Hepatocyte (in vitro differentiated cells): ENCODE results near the gene ADCYAP1R1. TPM values are rescaled to one million over a fixed set of nuclear protein-coding genes. Genes with fewer than 3 reads are reported as not detected.

ENCODE experiments used
- DNase-seq: peaks from one replicate; pipeline ENCODE4 v3.0.0-alpha.2; 2016; ENCODE audit warnings: low spot score
- H2AFZ ChIP-seq: fragments of 200-600 bp; sonication (generic); 2 replicates; pipeline ENCODE4 v1.6.0; 2016; ENCODE audit warnings: antibody characterized with exemption, mild to moderate bottlenecking
- H3K27ac ChIP-seq: fragments of 200-600 bp; sonication (generic); 2 replicates; pipeline ENCODE4 v1.5.1; 2016; ENCODE audit warnings: mild to moderate bottlenecking
- H3K27me3 ChIP-seq: fragments of 200-600 bp; sonication (generic); 2 replicates; pipeline ENCODE4 v1.6.1; 2016
- H3K36me3 ChIP-seq: fragments of 200-600 bp; sonication (generic); replicated peaks from 2 replicates; pipeline ENCODE4 v1.5.1; 2016; ENCODE audit warnings: low read depth; ENCODE audit not compliant: insufficient read depth
- H3K4me1 ChIP-seq: fragments of 200-600 bp; sonication (generic); 2 replicates; pipeline ENCODE4 v1.5.1; 2016; ENCODE audit warnings: mild to moderate bottlenecking, moderate library complexity; ENCODE audit not compliant: insufficient read depth
- H3K4me2 ChIP-seq: fragments of 200-600 bp; sonication (generic); 2 replicates; pipeline ENCODE4 v1.6.0; 2016
- H3K4me3 ChIP-seq: fragments of 200-600 bp; sonication (generic); 2 replicates; pipeline ENCODE4 v1.5.1; 2016; ENCODE audit warnings: mild to moderate bottlenecking
- H3K79me2 ChIP-seq: fragments of 200-600 bp; sonication (generic); 2 replicates; pipeline ENCODE4 v1.6.0; 2017; ENCODE audit warnings: mild to moderate bottlenecking
- H3K9me2 ChIP-seq: fragments of 200-600 bp; sonication (generic); replicated peaks from 2 replicates; pipeline ENCODE4 v1.6.0; 2017; ENCODE audit warnings: mild to moderate bottlenecking; ENCODE audit not compliant: insufficient read depth
- H3K9me3 ChIP-seq: fragments of 200-600 bp; sonication (generic); 2 replicates; pipeline ENCODE4 v1.5.1; 2016; ENCODE audit warnings: low read depth, mild to moderate bottlenecking
- H4K20me1 ChIP-seq: fragments of 200-600 bp; sonication (generic); 2 replicates; pipeline ENCODE4 v1.6.0; 2016; ENCODE audit warnings: mild to moderate bottlenecking; ENCODE audit not compliant: insufficient read depth, poor library complexity, severe bottlenecking
- CTCF ChIP-seq: fragments of 200-600 bp; sonication (generic); IDR thresholded peaks from 2 replicates; pipeline ENCODE4 v1.5.1; 2016; ENCODE audit warnings: antibody characterized with exemption, mild to moderate bottlenecking; ENCODE audit not compliant: poor library complexity
- EZH2 ChIP-seq: fragments of 200-600 bp; sonication (generic); IDR thresholded peaks from 2 replicates; pipeline ENCODE4 v1.6.1; 2016; ENCODE audit warnings: antibody characterized with exemption, mild to moderate bottlenecking, borderline replicate concordance
- EZH2phosphoT487 ChIP-seq: fragments of 200-600 bp; sonication (generic); IDR thresholded peaks from one replicate; pipeline ENCODE4 v1.6.1; 2018; ENCODE audit warnings: antibody characterized with exemption, mild to moderate bottlenecking, low read depth, moderate library complexity; ENCODE audit not compliant: unreplicated experiment, severe bottlenecking
- WGBS: methylation state at CpG from one replicate; pipeline ENCODE4 v1.1.6; 2016; ENCODE audit warnings: low lambda C conversion rate; ENCODE audit errors: missing lambda C conversion rate; 5-methylcytosine and 5-hydroxymethylcytosine counted together
- polyA plus RNA-seq: library from polyadenylated mRNA; unstranded; fragments of >200 nt; fragmentation: Nextera tagmentation; extraction: Ambion mirVana; gene quantifications from 2 replicates; pipeline ENCODE4 v1.2.1, GENCODE V29; 2016
- total RNA-seq: library from RNA; depleted of rRNA; stranded (reverse); fragments of >200 nt; gene quantifications from 2 replicates; pipeline ENCODE4 v1.2.3, GENCODE V29; 2014

The ADCYAP1R1 gene
- total and polyA plus RNA-seq, 2 experiments from 2014 or later = 0.10 TPM; not detected in 1

DNA sequence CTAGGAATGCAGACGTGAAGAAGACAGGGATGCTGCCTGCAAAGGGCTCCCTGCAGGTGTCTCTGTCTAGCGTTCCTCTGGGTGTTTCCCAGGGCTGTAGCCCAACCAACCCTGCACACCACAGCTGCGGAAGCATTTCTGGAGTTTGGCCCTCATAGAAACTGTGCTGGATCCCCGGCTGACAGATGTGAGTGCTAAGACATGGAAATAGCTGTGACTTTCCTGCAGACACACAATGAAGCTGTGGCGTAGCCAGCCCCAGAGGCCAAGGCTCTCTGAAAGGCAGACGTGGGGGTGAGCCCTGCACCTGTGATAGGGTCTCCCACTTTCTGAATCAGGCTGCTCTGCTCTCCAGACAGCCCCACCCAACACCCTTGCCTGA is 44.8 kb downstream of the ADCYAP1R1 start:
- no peak for DNase-seq
- no peak overlapping the region for H3K4me3 ChIP-seq
- WGBS = 76% methylated on average over 6 of the region's 6 CpGs

DNA sequence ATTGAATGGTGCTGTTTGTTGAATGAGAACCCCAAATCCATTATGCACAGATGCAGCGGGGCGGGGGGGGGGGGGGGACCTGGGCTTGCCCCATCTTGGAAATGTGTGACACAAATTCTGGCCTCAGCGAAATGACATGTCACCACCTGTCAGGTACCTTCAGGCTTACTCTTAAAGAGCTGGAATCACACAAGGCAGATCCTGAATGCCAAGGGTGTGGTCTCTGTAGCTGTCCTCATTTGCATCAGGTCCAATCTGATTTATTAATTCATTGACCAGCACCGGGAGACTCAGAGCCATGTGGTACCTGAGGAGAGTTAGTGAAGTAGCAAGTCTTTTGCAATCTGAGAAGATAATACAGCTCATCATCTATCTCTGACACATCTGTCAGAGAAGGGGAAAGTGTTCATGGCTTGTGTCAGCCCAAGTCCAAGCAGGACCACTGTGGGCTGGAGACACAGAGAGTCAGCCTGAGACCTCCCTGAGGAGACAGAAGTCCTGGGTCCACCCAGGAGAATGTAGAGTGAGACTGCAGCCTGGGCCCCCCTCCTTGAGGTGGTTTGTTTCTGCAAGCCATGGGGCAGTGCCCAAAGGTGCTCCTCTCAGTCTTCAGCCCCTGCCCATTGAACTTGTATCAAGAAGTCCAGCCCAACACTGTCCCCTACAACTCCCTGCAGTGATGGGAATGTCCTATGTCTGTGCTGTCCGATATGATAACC is 46.7 kb downstream of the ADCYAP1R1 start:
- H3K79me2 ChIP-seq = no peaks in the 10 kb centered on the region
- H3K4me1 ChIP-seq = no peaks in the 10 kb centered on the region
- no peaks in the 10 kb centered on the region for H3K36me3 ChIP-seq
- H3K4me3 ChIP-seq = no peak overlapping the region
- H3K27me3 ChIP-seq = peaks cover under 1% of the 10 kb centered on the region
- no peaks in the 10 kb centered on the region for H4K20me1 ChIP-seq
- H3K4me2 ChIP-seq = no peak overlapping the region
- no peaks in the 10 kb centered on the region for H3K9me2 ChIP-seq
- DNase-seq = no peak
- no peak overlapping the region for H3K27ac ChIP-seq
- TF ChIP-seq EZH2phosphoT487 (no peak), EZH2 (no peak)
- 86% methylated on average over 3 of the region's 5 CpGs for WGBS
- no peak overlapping the region for H2AFZ ChIP-seq
- H3K9me3 ChIP-seq = no peaks in the 10 kb centered on the region

More for the DNA sequence above, 44.8 kb downstream of the ADCYAP1R1 start:
- H3K27ac ChIP-seq = no peak overlapping the region
- H3K36me3 ChIP-seq = no peaks in the 10 kb centered on the region
- H3K9me3 ChIP-seq = no peaks in the 10 kb centered on the region
- H4K20me1 ChIP-seq = no peaks in the 10 kb centered on the region
- H3K79me2 ChIP-seq = no peaks in the 10 kb centered on the region
- no peaks in the 10 kb centered on the region for H3K4me1 ChIP-seq
- H2AFZ ChIP-seq = no peak overlapping the region
- H3K9me2 ChIP-seq = no peaks in the 10 kb centered on the region
- no peak for TF ChIP-seq EZH2phosphoT487
- TF ChIP-seq CTCF = no peak
- TF ChIP-seq EZH2 = no peak
- H3K27me3 ChIP-seq = peaks cover 7% of the 10 kb centered on the region
- H3K4me2 ChIP-seq = no peak overlapping the region

DNA sequence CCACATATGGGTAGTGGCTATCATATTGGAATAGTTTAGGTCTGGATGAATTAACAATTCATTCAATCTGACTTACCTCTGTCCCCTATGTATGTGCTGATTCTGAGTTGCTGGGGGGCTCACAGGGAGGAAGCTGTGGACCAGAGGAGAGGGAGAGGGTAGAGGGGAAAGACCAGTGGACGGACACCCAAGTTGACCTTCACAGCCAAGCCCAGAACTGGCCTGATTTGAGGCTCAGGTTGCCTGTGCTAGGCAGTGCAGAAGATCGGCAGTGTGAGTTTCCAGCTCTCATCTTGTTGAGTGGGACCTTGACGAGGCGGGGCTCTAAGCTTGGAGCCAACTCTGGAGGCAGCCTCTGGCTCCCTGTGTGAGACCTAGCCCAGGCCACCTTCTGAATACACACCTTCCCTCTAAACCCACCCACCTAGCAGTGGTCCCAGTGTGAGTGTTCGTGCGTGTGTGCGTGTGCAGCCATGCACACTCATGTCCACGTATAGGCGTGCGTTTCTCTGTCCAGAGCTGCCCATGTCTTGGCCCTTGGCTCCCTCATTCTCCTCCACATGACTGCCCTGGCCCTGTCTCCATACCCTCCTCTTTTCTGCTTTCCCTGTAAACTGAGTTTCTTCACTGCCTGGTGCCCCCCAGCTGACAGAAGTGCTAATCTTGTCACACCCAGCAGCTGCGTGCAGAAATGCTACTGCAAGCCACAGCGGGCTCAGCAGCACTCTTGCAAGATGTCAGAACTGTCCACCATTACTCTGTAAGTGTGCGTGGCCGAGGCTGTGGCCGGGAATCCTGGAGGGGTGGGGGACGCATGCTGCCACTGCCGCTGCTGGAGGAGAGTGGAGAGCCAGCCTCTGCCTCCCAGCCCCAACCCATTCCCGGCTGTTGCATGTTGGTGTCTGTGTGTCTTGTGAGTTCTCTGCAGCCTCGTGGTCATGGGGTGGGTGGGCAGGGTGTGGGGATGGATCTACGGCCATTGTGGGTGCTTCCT is 47.6 kb downstream of the ADCYAP1R1 start:
- whole genome bisulfite sequencing = 90% methylated on average over 20 of the region's 20 CpGs
- no peak for TF ChIP-seq CTCF
- no peak for TF ChIP-seq EZH2phosphoT487
- TF ChIP-seq EZH2 = no peak
- H3K9me2 ChIP-seq = no peaks in the 10 kb centered on the region
- H3K36me3 ChIP-seq = no peaks in the 10 kb centered on the region
- no peak for DNase-seq
- H3K9me3 ChIP-seq = no peaks in the 10 kb centered on the region
- no peaks in the 10 kb centered on the region for H3K79me2 ChIP-seq
- H3K27ac ChIP-seq = no peak overlapping the region
- no peaks in the 10 kb centered on the region for H3K4me1 ChIP-seq
- no peak overlapping the region for H3K4me2 ChIP-seq
- H2AFZ ChIP-seq = no peak overlapping the region
- H4K20me1 ChIP-seq = no peaks in the 10 kb centered on the region
- H3K4me3 ChIP-seq = no peak overlapping the region
- peaks cover 5% of the 10 kb centered on the region for H3K27me3 ChIP-seq

GRCh38 chr7:31100445-31100844 is 48.3 kb downstream of the ADCYAP1R1 start:
- DNase-seq = no peak
- H2AFZ ChIP-seq = no peak overlapping the region
- no peaks in the 10 kb centered on the region for H3K36me3 ChIP-seq
- no peak overlapping the region for H3K4me2 ChIP-seq
- no peaks in the 10 kb centered on the region for H3K79me2 ChIP-seq
- H3K9me3 ChIP-seq = no peaks in the 10 kb centered on the region
- WGBS = 62% methylated on average over 2 of the region's 2 CpGs
- H3K27ac ChIP-seq = no peak overlapping the region
- no peaks in the 10 kb centered on the region for H3K9me2 ChIP-seq
- H4K20me1 ChIP-seq = no peaks in the 10 kb centered on the region
- H3K4me3 ChIP-seq = no peak overlapping the region
- no peak for TF ChIP-seq CTCF
- no peak for TF ChIP-seq EZH2phosphoT487
- TF ChIP-seq EZH2 = no peak
- peaks cover 5% of the 10 kb centered on the region for H3K27me3 ChIP-seq
- H3K4me1 ChIP-seq = no peaks in the 10 kb centered on the region
